HG02885 (cell line): ENCODE results near the gene RAB32.
"Not testable (repeated sequence)": the region's sequence is repeated elsewhere in the genome, so short reads cannot be mapped to it uniquely, and the experiment has no call there.

Experiments
- ATAC-seq: cut with Tn5 transposase; IDR thresholded peaks from one replicate; pipeline ENCODE4 v1.9.1; 2021; ENCODE audit warnings: mild to moderate bottlenecking; ENCODE audit not compliant: unreplicated experiment, poor library complexity

RAB32 gene

DNA sequence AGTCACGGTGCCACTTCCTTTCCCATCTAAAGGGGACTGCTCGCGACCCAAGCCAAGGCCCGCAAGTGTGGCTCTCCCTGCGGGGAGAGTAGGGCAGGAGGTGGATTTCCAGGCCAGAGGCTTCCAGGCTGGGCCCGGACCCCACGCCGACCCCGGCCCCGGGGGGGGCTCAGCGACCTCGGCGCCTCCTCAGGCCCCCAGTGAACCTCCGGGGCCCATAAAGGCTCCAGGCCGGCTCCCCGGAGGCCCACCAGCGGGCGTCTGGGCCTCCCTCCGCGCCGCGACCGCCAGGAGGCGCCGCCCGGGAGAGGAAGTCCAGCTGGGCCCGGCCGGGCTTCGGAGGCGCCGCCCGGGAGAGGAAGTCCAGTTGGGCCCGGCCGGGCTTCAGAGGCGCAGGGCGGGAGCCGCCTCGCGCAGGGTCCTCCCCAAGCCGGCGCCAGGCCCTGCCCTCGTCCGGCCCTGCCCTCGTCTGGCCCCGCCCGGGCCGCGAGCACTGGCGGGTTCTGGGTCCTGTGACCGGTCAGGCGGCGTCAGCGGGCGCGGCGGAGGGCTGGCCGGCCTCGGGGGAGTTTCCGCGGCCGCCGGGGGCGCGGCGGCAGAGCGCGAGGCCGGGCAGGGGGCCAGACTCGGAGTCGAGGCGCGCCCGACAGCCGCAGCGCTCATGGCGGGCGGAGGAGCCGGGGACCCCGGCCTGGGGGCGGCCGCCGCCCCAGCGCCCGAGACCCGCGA lies at the start of gene RAB32:
TSS of gene RAB32 (plus strand) at position 623 of the 729 bp plus-strand sequence. CDS start at position 662, 39 bp downstream.
- ATAC-seq = peak; percentile 84

DNA sequence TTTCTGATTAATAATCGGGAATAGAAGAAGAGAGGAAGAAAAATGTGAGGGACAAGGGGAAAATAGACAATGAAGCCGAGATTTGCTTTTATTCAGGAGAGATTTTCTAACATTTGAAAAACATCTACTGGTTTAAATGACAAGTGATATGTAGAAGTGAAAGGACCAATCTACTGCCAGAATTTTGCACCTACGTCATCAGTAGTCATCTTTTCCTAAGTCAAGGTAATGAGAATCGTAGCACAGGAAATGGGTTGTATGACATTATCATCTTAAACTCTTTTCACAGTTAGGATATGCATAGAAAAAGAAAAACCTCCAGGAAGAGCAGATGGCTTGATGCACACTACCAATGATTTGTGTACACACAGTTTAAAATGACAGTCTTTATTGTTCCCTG lies 45.3 kb upstream of the RAB32 start:
- no peak for ATAC-seq

DNA sequence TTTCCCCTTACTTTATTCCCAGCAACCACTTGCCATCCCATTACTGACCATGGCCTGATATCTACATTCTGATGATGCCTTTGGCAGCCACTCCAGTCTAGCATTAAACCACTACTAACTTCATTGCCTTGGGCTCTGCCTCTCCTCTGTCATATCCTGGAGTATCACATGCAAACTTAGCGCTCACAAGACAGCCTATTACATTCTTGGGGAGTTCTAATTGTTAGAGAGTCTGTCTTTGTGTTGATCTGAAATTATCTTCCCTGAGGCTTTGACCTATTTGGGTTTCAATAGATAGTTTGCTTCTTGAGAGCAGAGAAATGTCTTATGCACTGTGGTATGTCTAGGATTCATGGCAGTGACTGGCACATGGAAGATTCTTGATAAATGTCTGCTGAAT lies 40.5 kb upstream of the RAB32 start:
- ATAC-seq = no peak

DNA sequence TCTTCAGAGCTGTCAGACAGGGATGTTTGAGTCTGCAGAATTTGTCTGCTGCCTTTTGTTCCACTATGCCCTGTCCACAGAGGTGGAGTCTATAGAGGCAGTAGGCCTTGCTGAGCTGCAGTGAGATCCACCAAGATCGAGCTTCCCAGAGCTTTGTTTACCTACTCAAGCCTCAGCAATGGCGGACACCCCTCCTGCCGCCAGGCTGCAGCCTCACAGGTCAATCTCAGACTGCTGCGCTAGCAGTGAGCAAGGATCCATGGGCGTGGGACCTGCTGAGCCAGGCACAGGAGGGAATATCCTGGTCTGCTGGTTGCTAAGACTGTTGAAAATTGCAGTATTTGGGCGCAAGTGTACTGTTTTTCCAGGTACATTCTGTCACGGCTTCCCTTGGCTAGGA lies 28.4 kb upstream of the RAB32 start:
- ATAC-seq = no peak

DNA sequence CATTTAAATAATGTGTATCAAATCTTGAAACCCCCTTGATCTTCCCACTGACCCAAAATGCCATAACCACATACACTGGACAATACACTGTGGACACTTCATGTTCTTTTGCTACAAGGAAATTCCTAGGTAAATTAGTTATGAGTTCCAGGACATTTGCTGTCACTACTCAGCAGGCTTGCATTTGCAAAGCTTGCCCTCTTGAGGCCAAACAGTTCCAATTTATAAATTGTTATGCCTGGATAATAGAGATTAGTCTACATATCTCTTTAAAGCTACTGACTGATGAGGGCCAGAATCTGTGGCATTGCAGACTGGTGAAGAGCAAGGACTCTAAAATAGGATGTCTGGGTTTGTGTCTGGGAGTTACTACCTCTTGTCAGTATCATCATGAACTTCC lies 17.4 kb upstream of the RAB32 start:
- no peak for ATAC-seq

DNA sequence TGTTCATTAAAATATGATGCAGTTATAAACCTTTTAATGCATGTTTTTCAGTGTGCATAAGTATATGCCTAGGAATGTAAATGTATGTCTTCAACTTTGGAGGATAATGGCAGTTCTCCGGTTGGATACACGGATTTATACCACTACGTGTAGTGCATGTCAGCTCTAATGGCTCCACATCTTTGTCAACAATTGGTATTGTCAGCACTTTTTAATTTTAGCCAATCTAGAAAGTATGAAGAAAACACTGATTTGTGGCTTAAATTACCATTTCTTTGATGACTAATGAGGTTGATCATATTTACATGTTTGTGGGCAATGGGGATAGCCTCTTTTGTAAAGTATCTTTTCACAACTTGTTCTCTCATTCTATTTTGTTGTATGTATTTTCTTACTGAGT lies 10.9 kb upstream of the RAB32 start:
- no peak for ATAC-seq

DNA sequence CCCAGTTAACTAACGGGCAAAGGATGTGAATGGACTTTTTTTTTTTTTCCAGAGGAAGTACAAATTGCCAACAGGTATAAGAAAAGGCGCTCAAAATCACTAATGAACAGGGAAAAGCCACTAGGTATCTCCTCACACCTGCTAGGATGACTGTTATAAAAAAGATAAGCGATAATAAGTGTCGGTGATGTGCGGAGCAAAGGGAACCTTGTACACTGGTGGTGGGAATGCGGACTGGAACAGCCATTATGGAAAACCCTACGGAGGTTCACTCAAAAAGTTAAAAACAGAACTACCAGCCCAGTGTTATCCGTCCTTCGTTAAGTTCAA lies 787 bp upstream of the RAB32 start:
- ATAC-seq = no peak

DNA sequence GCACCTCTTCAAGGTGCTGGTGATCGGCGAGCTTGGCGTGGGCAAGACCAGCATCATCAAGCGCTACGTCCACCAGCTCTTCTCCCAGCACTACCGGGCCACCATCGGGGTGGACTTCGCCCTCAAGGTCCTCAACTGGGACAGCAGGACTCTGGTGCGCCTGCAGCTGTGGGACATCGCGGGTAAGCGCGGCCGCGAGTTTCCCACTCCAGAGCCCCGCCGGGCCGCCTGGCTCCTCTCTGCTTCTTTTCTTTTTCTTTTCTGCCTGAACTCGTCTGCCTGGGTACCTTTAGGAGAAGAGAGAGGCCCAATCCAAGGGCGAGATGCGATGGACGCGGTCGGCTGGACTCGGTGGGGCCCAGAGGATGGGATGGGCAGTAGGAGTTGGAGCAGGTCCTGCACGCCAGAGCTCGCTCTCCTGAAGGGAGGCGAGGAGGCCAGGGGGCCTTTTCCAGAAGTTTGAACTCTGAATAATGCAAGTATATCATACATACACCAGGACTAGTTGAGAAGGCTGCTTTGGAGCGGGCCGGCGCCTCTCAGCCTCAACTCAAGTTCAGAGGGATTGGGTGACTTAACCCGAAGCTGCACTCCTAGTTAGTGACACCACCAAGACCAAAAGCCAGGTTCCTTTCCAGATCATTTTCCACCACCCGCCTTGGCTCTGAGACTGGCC lies 445 bp downstream of the RAB32 start:
- ATAC-seq = no peak

DNA sequence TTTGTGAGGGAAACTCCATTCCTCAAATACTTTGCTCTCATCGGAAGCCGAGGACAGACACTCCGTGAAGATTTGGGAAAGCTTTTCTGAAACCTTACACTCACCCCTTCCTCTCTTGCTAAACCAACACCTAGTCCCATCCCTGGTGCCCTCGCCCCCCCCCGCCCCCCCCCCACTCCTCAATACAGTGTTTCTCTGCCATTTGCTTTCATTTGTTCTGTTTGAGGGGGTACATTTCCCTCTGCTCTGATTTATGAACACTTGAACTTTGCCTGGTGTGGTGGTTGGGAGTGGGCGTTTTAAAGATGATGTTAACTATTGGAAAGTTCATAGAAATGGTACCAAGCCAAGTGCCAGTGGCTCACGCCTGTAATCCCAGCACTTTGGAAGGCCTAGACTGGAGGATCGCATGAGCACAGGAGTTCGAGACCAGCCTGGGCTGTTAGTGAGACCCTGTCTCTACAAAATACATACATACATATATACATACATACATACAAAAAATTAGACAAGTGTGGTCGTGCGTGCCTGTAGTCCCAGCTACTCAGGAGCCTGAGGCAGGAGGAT lies 1.1 kb downstream of the RAB32 start:
- no peak for ATAC-seq

DNA sequence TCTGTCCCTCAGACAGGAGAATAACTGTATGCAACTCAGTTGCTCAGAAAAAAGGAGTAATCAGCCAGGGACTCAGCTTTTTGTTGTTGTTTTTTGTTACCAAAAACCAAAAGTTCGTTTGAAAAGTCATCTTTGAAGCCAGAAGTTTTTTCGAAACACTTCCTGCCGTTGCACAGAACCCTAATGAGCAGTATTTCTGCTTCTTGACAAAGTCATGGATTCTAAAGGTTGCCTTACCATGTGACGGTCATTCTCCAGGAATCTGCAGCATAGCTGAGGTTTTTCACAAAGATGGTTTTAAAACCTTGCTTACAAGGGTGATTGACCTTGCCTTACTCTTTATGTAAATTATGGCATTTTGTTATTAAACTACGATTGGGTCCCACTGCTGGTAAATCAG lies 1.9 kb downstream of the RAB32 start:
- ATAC-seq = no peak

DNA sequence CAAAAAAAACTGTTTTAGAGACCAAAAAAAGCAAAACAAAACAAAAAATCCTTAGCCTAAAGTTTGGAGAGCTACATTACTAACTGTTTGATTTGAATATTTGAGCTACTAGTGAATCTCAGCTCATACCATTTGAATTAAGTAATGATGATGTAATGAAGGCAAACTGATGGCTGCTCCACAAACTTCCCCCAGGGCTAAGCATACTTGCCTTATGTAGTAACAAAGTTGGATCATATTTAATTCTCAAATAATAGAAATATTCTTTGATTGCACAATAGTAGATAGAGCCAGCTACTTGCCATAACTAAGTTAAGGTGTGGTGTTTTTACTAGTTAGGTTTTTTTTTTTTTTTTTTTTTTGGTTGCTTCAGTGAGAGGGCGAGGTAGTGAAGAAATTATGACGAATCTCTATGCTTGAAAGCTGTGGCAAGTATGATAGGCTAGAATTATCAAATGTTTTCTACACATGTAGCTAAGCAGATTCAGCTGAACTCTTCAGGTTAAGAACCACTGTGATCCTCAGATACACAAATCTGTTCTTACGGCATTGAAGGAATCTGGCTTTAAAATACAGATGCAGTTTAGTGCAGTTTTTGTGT lies 2.9 kb downstream of the RAB32 start:
- ATAC-seq = no peak

DNA sequence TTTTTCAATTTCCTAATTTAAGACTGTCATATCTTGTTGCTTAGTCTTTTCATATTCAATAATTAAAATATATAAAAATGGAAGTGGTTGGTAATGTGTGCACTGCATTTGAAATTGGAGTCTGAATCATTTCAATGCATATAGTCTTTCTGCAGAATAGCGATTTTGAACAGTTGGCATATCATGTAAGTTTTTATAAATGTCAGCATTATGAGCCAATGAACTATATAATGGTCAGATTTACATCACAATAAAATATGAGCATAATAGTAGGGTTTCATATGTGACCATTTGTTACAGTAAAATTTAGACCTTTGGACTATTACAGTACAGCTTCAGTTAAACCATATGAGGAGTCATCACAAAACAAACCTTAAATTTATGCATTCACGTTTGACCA lies 4.3 kb downstream of the RAB32 start:
- no peak for ATAC-seq

DNA sequence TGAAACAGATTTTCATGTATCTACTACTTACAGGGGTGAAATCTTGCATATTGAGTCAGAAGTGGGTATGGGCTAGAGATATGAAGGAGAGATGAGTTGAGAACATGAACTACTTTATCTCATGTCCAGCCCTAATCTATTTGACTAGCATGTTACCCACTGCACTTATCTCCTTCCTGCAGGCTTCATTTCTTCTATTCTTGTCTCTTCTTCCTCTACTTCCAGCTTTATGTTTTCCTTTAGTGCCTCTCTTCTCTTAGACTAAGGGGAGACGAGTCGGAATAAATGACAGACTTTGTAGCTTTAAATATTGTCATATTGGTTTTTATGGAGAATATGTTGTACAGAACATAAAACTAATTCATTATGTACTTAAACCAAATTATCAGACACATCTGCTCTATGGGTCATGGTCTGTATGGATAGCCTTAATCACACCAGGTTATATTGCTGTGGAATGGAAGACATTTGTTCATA lies 5.3 kb downstream of the RAB32 start:
- ATAC-seq = no peak

DNA sequence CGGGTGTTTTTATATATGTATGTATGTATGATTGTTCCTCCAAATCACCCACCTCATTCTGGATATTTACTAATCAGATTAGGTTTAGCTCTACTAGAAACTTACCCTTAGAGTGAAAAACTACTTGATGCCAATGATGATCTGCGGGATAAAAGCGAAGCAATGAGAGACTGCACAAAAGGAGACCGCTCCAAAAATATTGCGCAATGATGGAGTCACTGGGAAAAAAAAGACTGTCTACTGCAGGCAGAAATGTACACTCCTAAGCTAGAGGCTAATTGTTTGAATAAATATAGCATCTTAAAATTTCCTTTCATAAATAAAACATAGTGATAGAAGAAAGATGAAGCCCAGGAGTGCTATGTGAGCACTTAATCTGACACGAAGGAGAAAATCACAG lies 7.3 kb downstream of the RAB32 start:
- ATAC-seq = no peak

- no peak for ATAC-seq
Measured at GRCh38 chr6:146551545-146551944, 7.9 kb downstream of the RAB32 start.

- no peak for ATAC-seq
Measured at GRCh38 chr6:146553377-146554135, 9.9 kb downstream of the RAB32 start.

GRCh38 chr6:146560607-146561006 lies 17.0 kb downstream of the RAB32 start:
- no peak for ATAC-seq

GRCh38 chr6:146566661-146567060 lies 23.0 kb downstream of the RAB32 start:
- ATAC-seq = not testable (repeated sequence)

GRCh38 chr6:146568619-146569018 lies 25.0 kb downstream of the RAB32 start:
- not testable (repeated sequence) for ATAC-seq

DNA sequence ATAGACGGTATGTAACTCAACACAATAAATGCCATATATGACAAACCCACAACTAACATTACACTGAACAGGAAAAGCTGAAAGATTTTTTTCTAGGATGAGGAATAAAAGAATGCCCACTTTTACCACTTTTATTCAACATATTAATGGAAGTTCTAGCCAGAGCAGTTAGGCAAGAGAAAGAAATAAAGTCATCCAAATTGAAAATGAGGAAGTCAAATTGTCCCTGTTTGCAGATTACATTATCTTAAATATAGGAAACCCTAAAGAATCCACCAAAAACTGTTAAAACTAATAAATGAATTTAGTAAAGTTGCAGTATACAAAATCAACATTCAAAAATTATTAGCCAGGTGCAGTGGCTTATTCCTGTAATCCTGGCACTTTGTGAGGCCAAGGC lies 30.6 kb downstream of the RAB32 start:
- no peak for ATAC-seq

- no peak for ATAC-seq
Measured at GRCh38 chr6:146578054-146578453, 34.4 kb downstream of the RAB32 start.
